Kidney (tissue), 14 donors: ENCODE data around the gene GAMT. TPM values are rescaled to one million over a fixed set of nuclear protein-coding genes. Genes with fewer than 3 reads are reported as not detected.

Source experiments
- DNase-seq, 5 donors: peaks; one replicate each; pipeline ENCODE4 v3.0.0-alpha.2; 2013 to 2020
- FAIRE-seq: peaks from 2 replicates; lab custom pipeline; 2012; peaks lifted over from hg19 to GRCh38; lab: Jason Lieb, UNC
- H3K27ac ChIP-seq, 2 donors: one replicate each; pipeline ENCODE4 v1.7.0; 2013; ENCODE audit warnings: low read depth in 2 of 2, low read length in 2 of 2, inconsistent platforms in 1 of 2
- H3K27me3 ChIP-seq: one replicate; pipeline ENCODE4 v1.7.1; 2013; ENCODE audit warnings: low read length, inconsistent platforms; ENCODE audit not compliant: control insufficient read depth, insufficient read depth
- H3K36me3 ChIP-seq, 3 donors: one replicate each; pipeline versions ENCODE4 v1.7.0 to v1.7.1; 2013; ENCODE audit warnings: low read length in 3 of 3, control low read depth in 1 of 3, inconsistent platforms in 1 of 3; ENCODE audit not compliant: insufficient read depth in 3 of 3, control insufficient read depth in 2 of 3
- H3K4me1 ChIP-seq, 3 donors: one replicate each; pipeline versions ENCODE4 v1.7.0 to v1.7.1; 2013; ENCODE audit warnings: low read length in 3 of 3, inconsistent platforms in 1 of 3, low read depth in 1 of 3; ENCODE audit not compliant: control insufficient read depth in 2 of 3, insufficient read depth in 2 of 3
- H3K4me3 ChIP-seq, 3 donors: one replicate each; pipeline versions ENCODE4 v1.7.0 to v1.8.1; 2013; ENCODE audit warnings: low read length in 3 of 3, control low read depth in 1 of 3, inconsistent platforms in 1 of 3
- H3K9ac ChIP-seq, 3 donors: one replicate each; pipeline versions ENCODE4 v1.7.0 to v1.7.1; 2013; ENCODE audit warnings: low read length in 3 of 3, control low read depth in 1 of 3, inconsistent platforms in 1 of 3
- H3K9me3 ChIP-seq, 3 donors: one replicate each; pipeline versions ENCODE4 v1.7.0 to v1.7.1; 2013; ENCODE audit warnings: low read length in 3 of 3, control low read depth in 1 of 3, inconsistent platforms in 1 of 3; ENCODE audit not compliant: control insufficient read depth in 2 of 3, insufficient read depth in 1 of 3
- intact Hi-C: fragments of 100-400 bp; cut with DNase I; formaldehyde crosslinking; loops from one replicate; pipeline ENCODE4 v1.11.1; 2022
- polyA plus RNA-seq: library from polyadenylated mRNA; stranded (reverse); fragments of 350-450 nt; fragmentation: Illumina TruSeq; extraction: RNeasy Lipid Tissue Mini Kit (QIAGEN cat#74804); gene quantifications from one replicate; pipeline ENCODE4 v1.2.3, GENCODE V29; 2014; ENCODE audit warnings: low read depth, low replicate concordance; ENCODE audit not compliant: insufficient read depth
- total RNA-seq: library from RNA; stranded (reverse); fragmentation: NEBNext Ultra II Directional; extraction: Animal tissue kit (Norgen Biotek cat#: 25700); gene quantifications from one replicate; pipeline ENCODE4 v1.2.1, GENCODE V29; 2021
- TF ChIP-seq, protein P1 (sequence below): IDR thresholded peaks from 3 replicates; pipeline ENCODE4 v1.5.1; 2012; ENCODE audit warnings: mild to moderate bottlenecking, moderate library complexity, borderline replicate concordance; ENCODE audit not compliant: insufficient read depth; ENCODE audit errors: extremely low read depth
- donor health status: control.
- donor health status: control.
- donor health status: control.
- donor health status: control.
- donor health status: control.
- donor health status: DM: yes; HTN: yes; CAD: no.
- donor health status: Normal renal cell carcinoma (clear cell type).

The GAMT gene
- total and polyA plus RNA-seq, 2 donors from 2014 or later = 16.3 to 209 TPM

DNA sequence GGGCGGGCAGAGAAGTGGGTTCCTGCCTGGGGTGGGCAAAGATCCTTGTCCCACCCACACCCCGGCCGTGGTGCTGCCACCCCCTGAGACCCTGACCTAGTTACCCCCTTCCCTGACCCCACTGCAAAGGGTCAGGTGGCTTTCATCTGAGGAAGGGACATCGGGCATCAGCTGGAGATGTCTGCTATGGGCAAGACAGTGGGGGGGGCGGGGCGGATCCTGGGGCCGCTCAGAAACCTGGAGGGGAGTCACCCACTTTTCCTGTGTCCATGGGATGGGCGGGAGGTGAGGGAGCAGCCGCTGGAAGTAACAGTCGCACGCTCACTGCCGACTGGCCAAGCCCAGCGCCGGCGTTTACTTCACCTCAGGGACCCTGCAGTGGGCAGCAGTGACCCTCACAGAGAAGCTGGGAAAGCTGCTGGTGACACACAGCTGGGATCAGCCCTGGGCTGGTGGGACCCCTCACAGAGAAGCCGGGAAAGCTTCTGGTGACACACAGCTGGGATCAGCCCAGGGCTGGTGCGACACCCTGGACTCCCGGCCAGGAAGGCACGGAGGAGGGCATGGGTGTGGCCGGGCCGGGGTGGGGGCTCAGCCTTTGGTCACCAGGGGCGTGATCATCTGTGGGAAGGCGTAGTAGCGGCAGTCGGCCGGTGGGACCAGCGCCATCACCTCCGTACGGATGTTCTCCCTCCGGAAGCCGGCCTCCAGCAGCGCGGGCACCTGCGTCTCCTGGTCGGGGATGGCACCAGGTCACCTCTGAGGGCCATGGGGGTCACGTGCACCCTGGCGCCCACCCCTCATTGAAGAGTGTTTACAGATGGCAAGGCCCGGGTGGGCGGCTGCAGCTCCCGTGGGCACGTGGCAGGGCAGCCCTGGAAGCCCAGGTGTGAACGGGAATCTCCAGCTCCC is 4.3 kb downstream of the GAMT start:
- no peak overlapping the region for H3K4me3 ChIP-seq
- no peak for FAIRE-seq
- H3K27ac ChIP-seq = no peak overlapping the region
- no peaks in the 10 kb centered on the region for H3K27me3 ChIP-seq
- H3K9ac ChIP-seq = no peak overlapping the region
- DNase-seq = peak in 1 of 5 donors; percentile 80
- H3K4me1 ChIP-seq = peaks cover 0 to 8% (median 0%) of the 10 kb centered on the region in 3 donors
- H3K9me3 ChIP-seq = no peaks in the 10 kb centered on the region
- intact Hi-C loops = no loop called here
- peaks cover 0 to 10% (median 9%) of the 10 kb centered on the region in 3 donors for H3K36me3 ChIP-seq
- TF ChIP-seq, protein P1, sequence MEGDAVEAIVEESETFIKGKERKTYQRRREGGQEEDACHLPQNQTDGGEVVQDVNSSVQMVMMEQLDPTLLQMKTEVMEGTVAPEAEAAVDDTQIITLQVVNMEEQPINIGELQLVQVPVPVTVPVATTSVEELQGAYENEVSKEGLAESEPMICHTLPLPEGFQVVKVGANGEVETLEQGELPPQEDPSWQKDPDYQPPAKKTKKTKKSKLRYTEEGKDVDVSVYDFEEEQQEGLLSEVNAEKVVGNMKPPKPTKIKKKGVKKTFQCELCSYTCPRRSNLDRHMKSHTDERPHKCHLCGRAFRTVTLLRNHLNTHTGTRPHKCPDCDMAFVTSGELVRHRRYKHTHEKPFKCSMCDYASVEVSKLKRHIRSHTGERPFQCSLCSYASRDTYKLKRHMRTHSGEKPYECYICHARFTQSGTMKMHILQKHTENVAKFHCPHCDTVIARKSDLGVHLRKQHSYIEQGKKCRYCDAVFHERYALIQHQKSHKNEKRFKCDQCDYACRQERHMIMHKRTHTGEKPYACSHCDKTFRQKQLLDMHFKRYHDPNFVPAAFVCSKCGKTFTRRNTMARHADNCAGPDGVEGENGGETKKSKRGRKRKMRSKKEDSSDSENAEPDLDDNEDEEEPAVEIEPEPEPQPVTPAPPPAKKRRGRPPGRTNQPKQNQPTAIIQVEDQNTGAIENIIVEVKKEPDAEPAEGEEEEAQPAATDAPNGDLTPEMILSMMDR = no peak

DNA sequence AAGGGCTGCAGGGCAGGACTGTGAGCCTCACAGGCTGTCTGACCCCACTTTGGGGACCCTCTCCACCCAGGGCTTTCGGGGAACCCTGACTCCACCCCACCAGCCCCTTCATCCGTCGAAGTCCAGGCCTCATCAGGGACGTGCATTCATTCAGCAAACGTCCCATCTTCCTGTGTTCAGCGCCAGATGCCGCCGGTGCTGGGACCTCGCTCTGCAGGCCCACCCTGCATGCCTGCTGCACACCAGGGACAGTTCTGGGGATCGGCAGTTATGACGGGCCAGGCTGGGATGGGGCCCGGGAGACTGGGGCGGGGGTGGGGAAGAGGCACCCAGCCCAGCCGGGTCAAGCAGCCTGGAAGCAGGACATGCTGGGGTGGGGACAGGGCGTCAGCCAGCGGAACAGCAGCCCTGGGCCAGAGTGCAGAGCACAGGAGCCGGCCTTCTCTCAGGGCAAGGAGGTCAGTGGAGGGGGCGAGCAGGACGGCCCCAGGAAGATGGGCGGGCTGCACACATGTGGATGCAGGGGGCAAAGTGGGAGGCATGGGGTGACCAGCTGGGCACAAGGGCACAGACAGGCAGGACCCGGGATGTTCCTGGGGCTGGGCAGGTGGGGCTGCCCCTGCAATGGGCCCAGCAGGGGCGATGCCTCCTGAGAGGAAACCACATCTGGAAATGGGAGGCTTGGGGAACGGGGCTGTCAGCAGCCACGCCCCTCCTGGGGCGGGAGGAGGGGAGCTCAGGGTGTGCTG is 5.1 kb downstream of the GAMT start:
- Histone ChIP-seq H3K27me3 (no peaks in the 10 kb centered on the region), H3K27ac (no peak overlapping the region), H3K36me3 (peaks cover 0 to 10% (median 9%) of the 10 kb centered on the region in 3 donors), H3K4me1 (peaks cover 0 to 8% (median 0%) of the 10 kb centered on the region in 3 donors), H3K4me3 (no peak overlapping the region), H3K9me3 (no peaks in the 10 kb centered on the region), H3K9ac (no peak overlapping the region)
- intact Hi-C loops = no loop called here
- TF ChIP-seq, protein P1 = no peak
- FAIRE-seq = no peak
- DNase-seq = peak in 1 of 5 donors; percentile 69

DNA sequence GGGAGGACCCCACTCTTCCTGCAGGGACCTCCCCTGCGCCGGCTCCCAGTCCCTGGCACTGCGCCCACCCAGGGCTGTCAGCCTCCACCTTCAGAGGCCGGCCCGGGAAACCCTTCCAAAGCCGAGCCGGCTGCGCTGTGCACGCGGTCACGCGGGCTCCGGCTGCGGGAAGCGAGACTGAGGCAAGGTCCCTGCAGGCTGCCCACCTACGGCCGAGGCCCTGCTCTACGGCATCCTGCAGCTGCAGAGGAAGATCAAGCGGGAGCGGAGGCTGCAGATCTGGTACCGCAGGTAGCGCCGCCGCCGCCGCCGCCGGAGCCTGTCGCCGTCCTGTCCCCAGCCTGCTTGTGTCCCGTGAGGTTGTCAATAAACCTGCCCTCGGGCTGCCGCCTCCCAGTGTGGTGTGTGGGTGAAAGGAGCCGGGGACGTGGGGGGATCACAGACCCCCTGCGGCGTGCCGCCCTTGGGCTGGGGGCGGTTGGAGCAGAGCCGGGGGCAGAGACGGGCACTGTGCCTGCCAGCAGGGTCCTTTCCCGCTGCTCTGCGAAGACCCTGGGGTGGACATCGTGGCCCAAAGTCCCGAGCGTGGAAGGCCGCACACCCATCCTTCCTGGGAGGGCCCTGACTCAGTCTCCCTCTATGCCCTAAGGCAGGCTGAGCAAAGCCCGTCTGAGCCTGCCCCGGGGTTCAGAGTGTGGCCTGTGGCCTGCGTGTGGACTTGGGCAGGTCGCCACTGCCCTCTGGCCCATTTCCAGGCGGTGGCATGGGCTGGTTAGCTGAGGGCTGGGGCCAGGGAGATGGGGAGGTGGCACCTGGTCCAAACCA is 5.9 kb downstream of the GAMT start:
- H3K4me3 ChIP-seq = no peak overlapping the region
- no peak for FAIRE-seq
- no peak overlapping the region for H3K27ac ChIP-seq
- peak in 1 of 5 donors; percentile 74 for DNase-seq
- intact Hi-C loops = no loop called here
- H3K9me3 ChIP-seq = no peaks in the 10 kb centered on the region
- H3K36me3 ChIP-seq = peaks cover 0 to 15% (median 12%) of the 10 kb centered on the region in 3 donors
- H3K9ac ChIP-seq = no peak overlapping the region
- no peaks in the 10 kb centered on the region for H3K27me3 ChIP-seq
- TF ChIP-seq, protein P1 = no peak
- peaks cover 0 to 3% (median 0%) of the 10 kb centered on the region in 3 donors for H3K4me1 ChIP-seq
